ENCODE data around the gene TMEM132C. TPM values are rescaled to one million over a fixed set of nuclear protein-coding genes. Genes with fewer than 3 reads are reported as not detected.

Gene TMEM132C
- total RNA-seq, 4 donors from 2014 or later, result 2.0 to 3.7 (median 3.0) TPM

DNA sequence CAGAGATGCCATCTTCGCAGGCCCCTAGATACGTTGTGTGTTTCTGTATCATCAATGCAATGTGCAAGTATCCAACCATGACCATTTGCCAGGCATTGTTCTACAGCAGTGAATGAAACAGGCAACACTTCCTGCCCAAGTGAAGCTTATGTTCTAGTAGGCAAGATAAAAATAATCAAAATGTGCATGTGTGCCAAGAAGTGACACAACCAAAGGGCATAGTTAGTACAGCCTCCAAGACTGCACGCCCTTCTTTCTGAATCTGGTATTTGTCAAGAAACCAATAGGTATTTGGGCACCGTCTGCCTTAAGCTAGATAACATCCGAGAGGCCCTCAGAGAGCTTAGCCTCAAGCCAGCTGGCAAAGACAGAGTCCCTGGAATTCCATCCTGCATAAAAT is 152.0 kb downstream of the TMEM132C start:
- WGBS, 2 donors, result 65 to 75% methylated on average over 5 of the region's 5 CpGs
- TF ChIP-seq, protein P1, sequence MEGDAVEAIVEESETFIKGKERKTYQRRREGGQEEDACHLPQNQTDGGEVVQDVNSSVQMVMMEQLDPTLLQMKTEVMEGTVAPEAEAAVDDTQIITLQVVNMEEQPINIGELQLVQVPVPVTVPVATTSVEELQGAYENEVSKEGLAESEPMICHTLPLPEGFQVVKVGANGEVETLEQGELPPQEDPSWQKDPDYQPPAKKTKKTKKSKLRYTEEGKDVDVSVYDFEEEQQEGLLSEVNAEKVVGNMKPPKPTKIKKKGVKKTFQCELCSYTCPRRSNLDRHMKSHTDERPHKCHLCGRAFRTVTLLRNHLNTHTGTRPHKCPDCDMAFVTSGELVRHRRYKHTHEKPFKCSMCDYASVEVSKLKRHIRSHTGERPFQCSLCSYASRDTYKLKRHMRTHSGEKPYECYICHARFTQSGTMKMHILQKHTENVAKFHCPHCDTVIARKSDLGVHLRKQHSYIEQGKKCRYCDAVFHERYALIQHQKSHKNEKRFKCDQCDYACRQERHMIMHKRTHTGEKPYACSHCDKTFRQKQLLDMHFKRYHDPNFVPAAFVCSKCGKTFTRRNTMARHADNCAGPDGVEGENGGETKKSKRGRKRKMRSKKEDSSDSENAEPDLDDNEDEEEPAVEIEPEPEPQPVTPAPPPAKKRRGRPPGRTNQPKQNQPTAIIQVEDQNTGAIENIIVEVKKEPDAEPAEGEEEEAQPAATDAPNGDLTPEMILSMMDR (IDR thresholded peaks at IDR 0.05), result no peak
- no peak for TF ChIP-seq POLR2A (IDR thresholded peaks at IDR 0.05)
- H3K4me3 ChIP-seq (ENCODE audit: low read depth, poor library complexity, severe bottlenecking), result no peak overlapping the region
- no peak for DNase-seq (ENCODE audit: low spot score in 2 of 2)
- intact Hi-C loops (cut with DNase I; ENCODE audit: low total_unique reads), result no loop called here

DNA sequence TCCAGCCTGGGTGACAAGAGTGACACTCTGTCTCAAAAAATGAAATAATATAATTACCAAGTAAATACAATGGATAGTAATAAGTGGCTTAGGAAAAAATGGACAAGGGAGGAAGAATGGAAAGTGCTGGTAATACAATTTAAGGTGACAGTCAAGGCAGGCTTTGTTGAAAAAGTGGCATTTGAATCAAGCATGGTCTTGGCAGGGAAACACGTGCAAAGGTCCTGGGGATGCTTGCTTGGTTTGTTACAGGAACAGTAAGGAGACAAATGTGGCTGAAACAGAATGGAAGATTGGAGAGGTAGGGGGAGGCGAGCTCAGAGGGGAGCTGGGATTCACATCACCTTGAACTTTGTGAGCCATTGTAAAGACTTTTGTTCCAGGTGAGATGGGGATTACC is 153.2 kb downstream of the TMEM132C start:
- no peak for DNase-seq (ENCODE audit: low spot score in 2 of 2)
- no peak for TF ChIP-seq POLR2A (IDR thresholded peaks at IDR 0.05)
- TF ChIP-seq, protein P1 (IDR thresholded peaks at IDR 0.05), result no peak
- intact Hi-C loops (cut with DNase I; ENCODE audit: low total_unique reads), result no loop called here
- 80 to 88% methylated on average over 2 of the region's 2 CpGs for WGBS, 2 donors
- no peak overlapping the region for H3K4me3 ChIP-seq (ENCODE audit: low read depth, poor library complexity, severe bottlenecking)

DNA sequence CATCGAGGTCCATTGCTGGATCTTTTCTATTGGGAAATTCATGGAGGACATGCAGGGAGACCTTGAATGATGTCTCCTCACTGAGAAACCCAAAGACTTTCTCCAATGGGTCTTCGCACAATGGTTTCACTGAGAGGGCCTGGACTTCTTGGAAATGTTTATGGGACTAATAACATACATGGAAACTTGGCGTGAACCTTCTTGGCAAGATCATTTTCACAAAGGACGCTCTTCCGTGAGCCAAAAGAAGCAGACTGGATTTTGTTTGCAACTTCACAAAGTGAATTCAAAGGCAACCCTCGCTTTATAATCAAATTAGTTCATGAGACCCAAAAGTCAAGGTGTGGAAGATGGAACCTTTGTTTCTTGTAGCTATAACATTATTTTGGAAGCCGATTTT is 154.4 kb downstream of the TMEM132C start:
- intact Hi-C loops (cut with DNase I; ENCODE audit: low total_unique reads), result no loop called here
- H3K4me3 ChIP-seq (ENCODE audit: low read depth, poor library complexity, severe bottlenecking), result no peak overlapping the region
- TF ChIP-seq, protein P1 (IDR thresholded peaks at IDR 0.05), result no peak
- TF ChIP-seq POLR2A (IDR thresholded peaks at IDR 0.05), result no peak
- DNase-seq (ENCODE audit: low spot score in 2 of 2), result no peak
- WGBS, 2 donors, result 79 to 88% methylated on average over 7 of the region's 7 CpGs

DNA sequence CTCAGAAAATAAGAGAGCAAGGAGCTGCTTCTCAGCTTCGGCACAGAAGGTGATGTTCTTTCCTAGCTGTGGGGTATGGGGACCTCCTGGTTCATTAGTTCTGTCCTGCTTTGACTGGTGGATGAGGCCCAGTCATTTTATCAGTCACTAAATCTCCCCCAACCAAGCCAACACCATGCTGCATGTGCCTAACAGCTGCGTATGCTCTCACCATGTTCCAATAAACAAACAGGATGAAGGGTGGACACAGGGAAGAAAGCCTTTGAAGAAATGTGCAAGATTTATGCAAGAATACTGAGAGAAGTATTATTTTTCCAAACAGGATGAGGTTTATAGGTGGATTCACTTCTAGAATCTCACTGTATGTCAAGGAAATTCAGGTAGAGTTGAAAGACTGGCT is 156.2 kb downstream of the TMEM132C start:
- 89 to 91% methylated on average over 2 of the region's 2 CpGs for WGBS, 2 donors
- intact Hi-C loops (cut with DNase I; ENCODE audit: low total_unique reads), result no loop called here
- DNase-seq (ENCODE audit: low spot score in 2 of 2), result no peak

DNA sequence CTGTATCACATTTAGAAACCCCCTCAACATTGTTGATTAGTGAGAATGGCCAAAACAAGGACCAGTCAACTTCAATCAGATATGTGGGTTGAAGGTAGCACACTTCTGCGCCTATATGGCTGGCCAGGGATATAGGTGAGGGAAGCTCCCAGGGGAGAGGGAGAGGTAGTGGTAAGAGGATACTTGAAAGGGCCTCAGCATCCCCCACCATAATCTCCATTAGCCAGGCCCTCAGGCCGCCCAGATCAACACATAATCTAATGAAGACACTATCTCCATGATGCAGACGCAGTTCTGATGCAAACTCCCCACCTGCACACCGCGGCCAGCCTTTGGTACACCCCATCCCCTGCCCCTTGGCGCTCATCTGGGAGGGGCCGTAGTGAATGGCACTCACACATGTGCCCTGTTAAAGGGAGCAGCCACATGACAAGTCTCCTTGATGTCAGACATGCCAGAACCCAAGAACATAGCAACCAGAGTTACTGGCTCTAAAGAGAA is 158.0 kb downstream of the TMEM132C start:
- 78 to 82% methylated on average over 7 of the region's 7 CpGs for WGBS, 2 donors
- no peak overlapping the region for H3K4me3 ChIP-seq (ENCODE audit: low read depth, poor library complexity, severe bottlenecking)
- intact Hi-C loops (cut with DNase I; ENCODE audit: low total_unique reads), result no loop called here
- DNase-seq (ENCODE audit: low spot score in 2 of 2), result no peak
- TF ChIP-seq POLR2A (IDR thresholded peaks at IDR 0.05), result no peak
- TF ChIP-seq, protein P1 (IDR thresholded peaks at IDR 0.05), result no peak

More for the DNA sequence above, 156.2 kb downstream of the TMEM132C start:
- TF ChIP-seq, protein P1 (IDR thresholded peaks at IDR 0.05), result no peak
- no peak for TF ChIP-seq POLR2A (IDR thresholded peaks at IDR 0.05)
- no peak overlapping the region for H3K4me3 ChIP-seq (ENCODE audit: low read depth, poor library complexity, severe bottlenecking)

DNA sequence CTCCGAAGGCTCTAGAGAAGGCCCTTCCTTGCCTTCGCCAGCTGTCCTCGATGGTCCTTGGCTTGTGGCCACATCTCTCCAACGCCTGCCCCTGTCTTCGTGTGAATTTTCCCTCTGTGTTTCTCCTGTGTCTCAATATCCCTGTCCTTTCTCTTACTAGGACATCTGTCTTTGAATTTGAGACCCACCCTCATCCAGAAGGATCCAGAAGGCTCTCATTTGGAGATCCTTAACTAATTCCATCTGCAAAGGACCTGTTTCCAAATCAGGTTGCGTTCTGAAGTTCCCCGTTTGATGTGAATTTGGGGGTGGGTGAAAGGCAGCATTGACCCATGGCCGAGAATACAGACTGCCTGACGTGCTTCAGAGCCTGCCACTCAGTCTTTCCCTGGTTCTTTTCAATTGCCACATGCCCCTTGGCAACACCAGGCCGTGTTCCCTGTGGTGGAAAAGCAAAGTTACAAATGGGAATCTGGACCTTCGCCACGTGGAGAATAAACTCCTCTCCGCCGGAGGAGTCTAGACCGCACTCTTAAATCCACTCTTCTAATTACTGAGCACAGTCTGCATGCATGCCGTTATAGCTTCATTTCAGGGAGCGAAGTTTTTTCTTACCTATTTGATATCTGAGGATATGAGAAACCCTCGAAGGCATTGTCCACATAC is 158.8 kb downstream of the TMEM132C start:
- H3K4me3 ChIP-seq (ENCODE audit: low read depth, poor library complexity, severe bottlenecking), result no peak overlapping the region
- intact Hi-C loops (cut with DNase I; ENCODE audit: low total_unique reads), result no loop called here
- no peak for DNase-seq (ENCODE audit: low spot score in 2 of 2)
- WGBS, 2 donors, result 61 to 66% methylated on average over 18 of the region's 18 CpGs
- TF ChIP-seq, protein P1 (IDR thresholded peaks at IDR 0.05), result no peak
- no peak for TF ChIP-seq POLR2A (IDR thresholded peaks at IDR 0.05)

Data from lower leg skin (tissue), 4 donors.